Thoracic aorta (tissue), 2 donors: ENCODE measurements around the gene FRMD7. TPM values are rescaled to one million over a fixed set of nuclear protein-coding genes. Genes with fewer than 3 reads are reported as not detected.
"Not testable (repeated sequence)": the region's sequence is repeated elsewhere in the genome, so short reads cannot be mapped to it uniquely, and the experiment has no call there.

Experiments used
- ATAC-seq: fragments of 150-250 bp; one replicate; pipeline ENCODE4 v1.8.0; 2017; ENCODE audit warnings: low read depth; ENCODE audit not compliant: insufficient number of reproducible peaks, low FRiP score
- DNase-seq: peaks from one replicate; pipeline ENCODE4 v3.0.0-alpha.2; 2020; ENCODE audit warnings: low spot score
- H3K27ac ChIP-seq, 2 donors: fragments of 200-600 bp; sonication (generic); 1 replicate in 1 of 2; 2 replicates in 1 of 2; pipeline ENCODE4 v1.5.1; 2016; ENCODE audit warnings: mild to moderate bottlenecking in 2 of 2, moderate library complexity in 2 of 2
- H3K27me3 ChIP-seq: fragments of 200-600 bp; sonication (generic); replicated peaks from 2 replicates; pipeline ENCODE4 v1.6.0; 2016; ENCODE audit warnings: mild to moderate bottlenecking; ENCODE audit not compliant: insufficient read depth
- H3K36me3 ChIP-seq: fragments of 200-600 bp; sonication (generic); one replicate; pipeline ENCODE4 v1.5.1; 2016
- H3K4me1 ChIP-seq, 2 donors: fragments of 200-600 bp; sonication (generic); 1 replicate in 1 of 2; 2 replicates in 1 of 2; pipeline versions ENCODE4 v1.5.1 to v1.6.0; 2016; ENCODE audit warnings: low read depth in 2 of 2, mild to moderate bottlenecking in 1 of 2; ENCODE audit not compliant: control insufficient read depth in 1 of 2
- H3K4me3 ChIP-seq: fragments of 200-600 bp; sonication (generic); 2 replicates; pipeline ENCODE4 v1.5.1; 2016; ENCODE audit warnings: mild to moderate bottlenecking
- H3K9me3 ChIP-seq: fragments of 200-600 bp; sonication (generic); 2 replicates; pipeline ENCODE4 v1.5.1; 2016
- total RNA-seq, 2 donors: library from RNA; depleted of rRNA; stranded (reverse); fragments of >200 nt; gene quantifications; one replicate each; pipeline versions ENCODE4 v1.1.0 to v1.2.3, GENCODE V29; 2016
- TF ChIP-seq, protein P1 (sequence below): fragments of 200-600 bp; sonication (generic); IDR thresholded peaks from one replicate; pipeline ENCODE4 v1.5.1; 2019; ENCODE audit warnings: antibody characterized with exemption

The FRMD7 gene
- total RNA-seq, 2 donors from 2014 or later, result 0.27 to 0.28 TPM

DNA sequence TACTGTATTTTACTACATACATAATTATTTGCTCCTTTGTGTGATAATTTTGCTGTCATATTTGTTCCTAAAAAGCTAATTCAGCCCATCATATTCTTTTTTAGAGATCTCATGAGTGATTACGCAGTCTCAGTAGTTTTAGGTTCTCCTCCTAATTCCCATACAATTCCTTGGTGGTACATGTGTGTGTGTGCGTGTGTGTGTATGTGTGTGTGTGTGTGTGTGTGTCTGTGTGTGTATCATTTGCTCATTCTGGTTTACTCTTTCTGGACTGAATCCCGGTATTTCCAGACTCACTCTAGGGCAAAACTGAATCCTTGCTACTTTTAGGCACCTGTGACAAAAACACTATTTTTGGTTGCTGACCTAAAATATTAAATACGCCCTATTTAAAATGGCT is 69.8 kb downstream of the FRMD7 start:
- TF ChIP-seq, protein P1, sequence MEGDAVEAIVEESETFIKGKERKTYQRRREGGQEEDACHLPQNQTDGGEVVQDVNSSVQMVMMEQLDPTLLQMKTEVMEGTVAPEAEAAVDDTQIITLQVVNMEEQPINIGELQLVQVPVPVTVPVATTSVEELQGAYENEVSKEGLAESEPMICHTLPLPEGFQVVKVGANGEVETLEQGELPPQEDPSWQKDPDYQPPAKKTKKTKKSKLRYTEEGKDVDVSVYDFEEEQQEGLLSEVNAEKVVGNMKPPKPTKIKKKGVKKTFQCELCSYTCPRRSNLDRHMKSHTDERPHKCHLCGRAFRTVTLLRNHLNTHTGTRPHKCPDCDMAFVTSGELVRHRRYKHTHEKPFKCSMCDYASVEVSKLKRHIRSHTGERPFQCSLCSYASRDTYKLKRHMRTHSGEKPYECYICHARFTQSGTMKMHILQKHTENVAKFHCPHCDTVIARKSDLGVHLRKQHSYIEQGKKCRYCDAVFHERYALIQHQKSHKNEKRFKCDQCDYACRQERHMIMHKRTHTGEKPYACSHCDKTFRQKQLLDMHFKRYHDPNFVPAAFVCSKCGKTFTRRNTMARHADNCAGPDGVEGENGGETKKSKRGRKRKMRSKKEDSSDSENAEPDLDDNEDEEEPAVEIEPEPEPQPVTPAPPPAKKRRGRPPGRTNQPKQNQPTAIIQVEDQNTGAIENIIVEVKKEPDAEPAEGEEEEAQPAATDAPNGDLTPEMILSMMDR, result no peak
- no peak overlapping the region for H3K27ac ChIP-seq

DNA sequence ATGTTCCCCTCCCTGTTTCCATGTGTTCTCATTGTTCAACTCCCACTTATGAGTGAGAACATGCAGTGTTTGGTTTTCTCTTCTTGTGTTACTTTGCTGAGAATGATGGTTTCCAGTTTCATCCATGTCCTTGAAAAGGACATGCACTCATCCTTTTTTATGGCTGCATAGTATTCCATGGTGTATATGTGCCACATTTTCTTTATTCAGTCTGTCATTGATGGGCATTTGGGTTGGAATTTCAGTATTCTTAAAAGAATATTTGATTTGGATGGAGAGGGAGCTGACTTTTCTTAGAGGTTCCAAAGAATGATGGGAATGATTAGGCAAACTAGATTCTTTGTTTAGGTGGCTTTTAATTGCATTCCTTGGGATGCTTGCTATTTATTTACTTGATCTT is 76.0 kb downstream of the FRMD7 start:
- not testable (repeated sequence) for DNase-seq, H3K9me3 ChIP-seq, H3K4me3 ChIP-seq, ATAC-seq, H3K4me1 ChIP-seq, H3K27me3 ChIP-seq, H3K27ac ChIP-seq, H3K36me3 ChIP-seq

More for the DNA sequence above, 69.8 kb downstream of the FRMD7 start:
- no peaks in the 10 kb centered on the region for H3K9me3 ChIP-seq
- DNase-seq (no peak), ATAC-seq (no peak)
- no peaks in the 10 kb centered on the region for H3K36me3 ChIP-seq
- no peaks in the 10 kb centered on the region for H3K27me3 ChIP-seq
- H3K4me3 ChIP-seq, result no peak overlapping the region
- H3K4me1 ChIP-seq, result no peaks in the 10 kb centered on the region

DNA sequence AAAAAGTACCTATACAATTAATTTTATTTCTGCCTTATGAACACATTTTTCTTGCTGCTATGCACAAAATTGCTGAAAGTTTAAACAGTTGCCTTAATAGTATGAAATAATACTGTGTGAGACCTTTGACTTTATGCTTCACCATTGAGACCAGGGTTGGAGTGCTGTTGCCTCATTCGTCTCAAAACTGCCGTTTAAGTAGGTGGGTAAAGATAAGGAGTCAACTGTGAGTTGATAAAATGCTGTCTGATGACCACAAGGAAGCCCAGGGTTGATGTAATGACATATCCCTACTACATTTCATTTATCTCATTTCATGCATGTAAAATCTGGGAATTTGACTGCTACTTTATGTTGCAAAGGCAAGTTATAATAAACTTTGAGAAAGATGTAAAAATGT is 81.3 kb downstream of the FRMD7 start:
- ATAC-seq (no peak), DNase-seq (no peak)

DNA sequence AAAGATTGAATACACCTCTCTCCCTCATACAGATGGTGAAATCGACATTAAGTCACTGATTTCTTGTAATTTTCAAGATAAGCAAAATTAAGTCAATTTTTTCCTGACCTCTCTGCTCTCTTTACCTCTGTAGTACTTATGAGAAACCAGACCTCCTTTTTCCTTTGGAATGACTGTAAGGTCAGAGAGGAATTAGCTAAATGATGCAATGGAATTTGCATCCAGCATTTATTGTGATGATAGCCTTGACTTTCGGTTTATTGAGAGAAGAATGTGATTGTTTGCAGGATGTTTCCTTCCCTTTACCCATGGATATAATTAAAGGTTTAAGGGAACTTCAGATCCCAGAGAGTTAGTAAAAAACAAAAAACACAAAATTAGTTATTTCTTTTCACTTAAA is 82.4 kb downstream of the FRMD7 start:
- H3K9me3 ChIP-seq, result no peaks in the 10 kb centered on the region
- H3K27ac ChIP-seq, result no peak overlapping the region
- H3K4me3 ChIP-seq, result no peak overlapping the region
- TF ChIP-seq, protein P1, result no peak
- no peaks in the 10 kb centered on the region for H3K27me3 ChIP-seq
- DNase-seq, result no peak
- no peaks in the 10 kb centered on the region for H3K4me1 ChIP-seq
- no peaks in the 10 kb centered on the region for H3K36me3 ChIP-seq
- no peak for ATAC-seq

More for the DNA sequence above, 81.3 kb downstream of the FRMD7 start:
- Histone ChIP-seq H3K9me3 (no peaks in the 10 kb centered on the region), H3K36me3 (no peaks in the 10 kb centered on the region), H3K27ac (no peak overlapping the region), H3K4me1 (no peaks in the 10 kb centered on the region), H3K4me3 (no peak overlapping the region), H3K27me3 (no peaks in the 10 kb centered on the region)
- TF ChIP-seq, protein P1, result no peak

DNA sequence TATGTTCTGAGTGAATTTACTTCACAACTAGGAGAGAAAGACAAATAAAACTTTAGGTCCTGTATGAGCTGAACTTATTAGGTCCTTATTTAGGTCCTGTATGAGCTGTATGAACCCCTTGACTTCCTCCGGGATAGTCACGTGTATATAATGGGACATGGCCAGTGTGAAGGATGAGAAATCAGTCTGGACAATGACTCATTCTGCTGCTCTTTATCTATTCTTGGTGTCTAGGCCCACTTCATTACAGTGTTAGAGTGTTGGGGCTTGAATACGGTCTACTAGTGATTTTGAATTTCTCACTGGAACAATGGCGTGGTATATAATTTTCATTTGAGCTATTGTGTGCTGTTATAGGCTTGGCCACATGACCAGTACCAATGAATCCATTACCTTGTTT is 82.9 kb downstream of the FRMD7 start:
- TF ChIP-seq, protein P1, result no peak
- H3K4me1 ChIP-seq, result no peaks in the 10 kb centered on the region
- no peaks in the 10 kb centered on the region for H3K9me3 ChIP-seq
- H3K27ac ChIP-seq, result no peak overlapping the region
- H3K36me3 ChIP-seq, result no peaks in the 10 kb centered on the region
- ATAC-seq (no peak), DNase-seq (no peak)
- no peaks in the 10 kb centered on the region for H3K27me3 ChIP-seq
- H3K4me3 ChIP-seq, result no peak overlapping the region

DNA sequence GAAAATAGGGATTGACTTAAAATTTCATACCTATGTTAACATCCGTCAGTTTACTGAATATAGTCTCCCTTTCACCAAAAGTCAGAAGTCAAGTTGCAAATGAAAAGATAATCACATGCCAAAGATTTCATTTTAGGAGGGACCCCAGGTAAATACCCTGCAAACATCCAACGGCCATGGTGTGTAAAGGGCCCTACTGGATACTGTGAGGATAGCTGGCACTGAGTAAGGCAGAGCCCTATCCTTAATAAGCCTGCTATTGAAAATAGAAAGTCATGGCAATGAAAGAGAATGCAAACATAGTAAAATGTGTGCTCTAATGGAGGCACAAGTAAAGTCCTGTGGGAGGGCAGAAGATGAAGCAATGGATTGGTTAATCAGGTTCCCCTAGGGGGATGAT is 83.8 kb downstream of the FRMD7 start:
- Histone ChIP-seq H3K4me3 (no peak overlapping the region), H3K36me3 (no peaks in the 10 kb centered on the region), H3K27ac (no peak overlapping the region), H3K4me1 (no peaks in the 10 kb centered on the region), H3K9me3 (no peaks in the 10 kb centered on the region), H3K27me3 (no peaks in the 10 kb centered on the region)
- DNase-seq (no peak), ATAC-seq (no peak)
- TF ChIP-seq, protein P1, result no peak
